Astrocyte (in vitro differentiated cells and primary cell): Measurements from ENCODE around the gene TNXB.

Experiments
- EZH2 ChIP-seq: IDR thresholded peaks from 2 replicates; pipeline ENCODE4 v1.6.1; 2012; ENCODE audit warnings: mild to moderate bottlenecking, low read length, inconsistent platforms; ENCODE audit not compliant: insufficient read depth
- TF ChIP-seq, protein P1 (sequence below): IDR thresholded peaks from 2 replicates; pipeline ENCODE4 v1.5.1; 2011; ENCODE audit warnings: low read depth, mild to moderate bottlenecking, inconsistent platforms, low read length, moderate library complexity; ENCODE audit not compliant: insufficient read depth

DNA sequence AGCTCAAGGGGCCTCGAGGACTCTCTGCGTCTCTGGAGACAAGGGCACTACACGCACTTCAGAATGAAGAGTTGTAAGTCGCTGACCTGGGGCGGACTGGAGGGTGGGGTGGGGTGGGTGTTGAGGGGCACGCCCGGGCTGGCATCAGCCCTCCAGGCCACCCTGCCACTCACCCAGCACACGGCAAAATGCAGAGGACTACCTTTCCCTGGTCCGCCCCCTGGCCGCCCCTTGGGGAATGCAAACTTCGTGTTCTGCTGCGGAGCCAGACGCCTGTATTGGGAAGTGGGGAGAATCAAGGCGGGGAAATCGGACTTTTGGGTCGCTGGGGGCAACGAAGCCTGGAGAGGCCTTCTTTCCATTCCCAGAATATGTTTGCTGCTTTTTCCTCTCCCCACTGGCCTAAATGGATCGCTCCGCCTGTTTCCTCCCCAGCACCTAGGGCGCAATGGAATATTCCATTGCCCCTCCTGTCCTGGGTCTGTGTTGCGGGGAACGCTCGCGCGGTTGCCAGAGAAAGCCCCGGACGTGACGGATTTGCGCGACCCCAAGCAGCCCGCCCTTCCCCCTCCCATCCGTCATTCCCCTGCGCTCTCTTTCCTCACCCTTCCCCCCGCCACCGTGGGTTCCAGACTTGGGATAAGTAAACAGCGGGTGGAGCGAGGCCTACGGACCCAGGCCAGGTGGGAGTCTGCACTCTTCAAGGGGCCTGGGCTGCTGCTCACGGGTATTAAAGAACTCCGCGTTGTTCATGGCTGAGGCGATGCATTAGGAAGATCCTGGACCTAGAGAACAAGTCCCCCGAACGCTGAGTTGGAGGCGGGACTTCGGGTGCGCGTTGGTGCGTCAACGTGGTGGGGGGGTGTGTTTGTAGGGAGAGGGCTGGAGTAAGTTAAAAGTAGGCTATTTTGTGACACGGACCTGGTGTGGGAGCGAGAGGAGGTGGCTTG is 44.7 kb upstream of the TNXB start, which contains the start of gene PPT2:
- TF ChIP-seq EZH2 = no peak
- TF ChIP-seq, protein P1, sequence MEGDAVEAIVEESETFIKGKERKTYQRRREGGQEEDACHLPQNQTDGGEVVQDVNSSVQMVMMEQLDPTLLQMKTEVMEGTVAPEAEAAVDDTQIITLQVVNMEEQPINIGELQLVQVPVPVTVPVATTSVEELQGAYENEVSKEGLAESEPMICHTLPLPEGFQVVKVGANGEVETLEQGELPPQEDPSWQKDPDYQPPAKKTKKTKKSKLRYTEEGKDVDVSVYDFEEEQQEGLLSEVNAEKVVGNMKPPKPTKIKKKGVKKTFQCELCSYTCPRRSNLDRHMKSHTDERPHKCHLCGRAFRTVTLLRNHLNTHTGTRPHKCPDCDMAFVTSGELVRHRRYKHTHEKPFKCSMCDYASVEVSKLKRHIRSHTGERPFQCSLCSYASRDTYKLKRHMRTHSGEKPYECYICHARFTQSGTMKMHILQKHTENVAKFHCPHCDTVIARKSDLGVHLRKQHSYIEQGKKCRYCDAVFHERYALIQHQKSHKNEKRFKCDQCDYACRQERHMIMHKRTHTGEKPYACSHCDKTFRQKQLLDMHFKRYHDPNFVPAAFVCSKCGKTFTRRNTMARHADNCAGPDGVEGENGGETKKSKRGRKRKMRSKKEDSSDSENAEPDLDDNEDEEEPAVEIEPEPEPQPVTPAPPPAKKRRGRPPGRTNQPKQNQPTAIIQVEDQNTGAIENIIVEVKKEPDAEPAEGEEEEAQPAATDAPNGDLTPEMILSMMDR = no peak
